Lung (tissue), 12 donors: ENCODE results near the gene PLXDC1. TPM values are rescaled to one million over a fixed set of nuclear protein-coding genes. Genes with fewer than 3 reads are reported as not detected.

Experiments
- ATAC-seq: fragments of 200-7000 bp; cut with Tn5 transposase; one replicate; pipeline ENCODE4 v1.9.1; 2020; ENCODE audit warnings: moderate number of reproducible peaks; ENCODE audit not compliant: insufficient read depth, low FRiP score
- DNase-seq, 3 donors: peaks; one replicate each; pipeline ENCODE4 v3.0.0-alpha.2; 2013 to 2017
- H3K27ac ChIP-seq, 2 donors: one replicate each; pipeline ENCODE4 v1.5.1; 2013; ENCODE audit warnings: mild to moderate bottlenecking in 2 of 2, moderate library complexity in 2 of 2, control low read depth in 1 of 2, inconsistent platforms in 1 of 2, low read depth in 1 of 2, low read length in 1 of 2
- H3K27me3 ChIP-seq, 3 donors: one replicate each; pipeline ENCODE4 v1.5.1; 2013; ENCODE audit warnings: low read length in 2 of 3; ENCODE audit not compliant: control insufficient read depth in 3 of 3, insufficient read depth in 3 of 3
- H3K36me3 ChIP-seq, 4 donors: one replicate each; pipeline ENCODE4 v1.5.1; 2013; ENCODE audit warnings: low read length in 4 of 4, mild to moderate bottlenecking in 1 of 4, moderate library complexity in 1 of 4; ENCODE audit not compliant: control insufficient read depth in 4 of 4, insufficient read depth in 4 of 4
- H3K4me1 ChIP-seq, 5 donors: one replicate each; pipeline ENCODE4 v1.5.1; 2013; ENCODE audit warnings: low read length in 5 of 5, mild to moderate bottlenecking in 2 of 5, moderate library complexity in 1 of 5; ENCODE audit not compliant: control insufficient read depth in 5 of 5, insufficient read depth in 5 of 5
- H3K4me3 ChIP-seq: one replicate; pipeline ENCODE4 v1.5.1; 2013; ENCODE audit warnings: mild to moderate bottlenecking, control low read depth, moderate library complexity
- H3K9ac ChIP-seq, 2 donors: one replicate each; pipeline ENCODE4 v1.5.1; 2013; ENCODE audit warnings: low read length in 2 of 2, control low read depth in 1 of 2; ENCODE audit not compliant: insufficient read depth in 1 of 2
- H3K9me3 ChIP-seq, 4 donors: one replicate each; pipeline ENCODE4 v1.5.1; 2013; ENCODE audit warnings: low read length in 3 of 4, mild to moderate bottlenecking in 1 of 4, moderate library complexity in 1 of 4; ENCODE audit not compliant: control insufficient read depth in 4 of 4, insufficient read depth in 3 of 4
- CTCF ChIP-seq: IDR thresholded peaks from 2 replicates; pipeline ENCODE4 v1.5.1; 2012; ENCODE audit warnings: mild to moderate bottlenecking; ENCODE audit errors: control extremely low read depth, extremely low read depth
- WGBS, 2 donors: extraction: QIAGEN DNeasy Blood & Tissue Kit; methylation state at CpG; one replicate each; pipeline ENCODE4 v1.1.7; 2013; 5-methylcytosine and 5-hydroxymethylcytosine counted together
- polyA plus RNA-seq, 2 donors: library from polyadenylated mRNA; stranded (reverse); fragments of 200-250 nt; gene quantifications; one replicate each; pipeline ENCODE4 v1.2.1, GENCODE V29; 2013
- total RNA-seq, 2 donors: library from RNA; depleted of rRNA in 1 of 2; stranded (reverse); fragments of >200 nt in 1 of 2; gene quantifications; one replicate each; pipeline ENCODE4 v1.2.1, GENCODE V29; 2014 to 2021
- donor health status: control.
- donor health status: control.
- donor health status: Bipolar disorder and iron deficiency.
- donor health status: healthy.
- donor health status: DM: yes; HTN: yes; CAD: no.

The PLXDC1 gene
- total and polyA plus RNA-seq, 4 donors: 1.7 to 7.3 (median 5.4) TPM

- 0% methylated on average over 16 of the region's 16 CpGs for WGBS, 2 donors
Observed at GRCh38 chr17:39153599-39154051, 2.2 kb upstream of the PLXDC1 start.

DNA sequence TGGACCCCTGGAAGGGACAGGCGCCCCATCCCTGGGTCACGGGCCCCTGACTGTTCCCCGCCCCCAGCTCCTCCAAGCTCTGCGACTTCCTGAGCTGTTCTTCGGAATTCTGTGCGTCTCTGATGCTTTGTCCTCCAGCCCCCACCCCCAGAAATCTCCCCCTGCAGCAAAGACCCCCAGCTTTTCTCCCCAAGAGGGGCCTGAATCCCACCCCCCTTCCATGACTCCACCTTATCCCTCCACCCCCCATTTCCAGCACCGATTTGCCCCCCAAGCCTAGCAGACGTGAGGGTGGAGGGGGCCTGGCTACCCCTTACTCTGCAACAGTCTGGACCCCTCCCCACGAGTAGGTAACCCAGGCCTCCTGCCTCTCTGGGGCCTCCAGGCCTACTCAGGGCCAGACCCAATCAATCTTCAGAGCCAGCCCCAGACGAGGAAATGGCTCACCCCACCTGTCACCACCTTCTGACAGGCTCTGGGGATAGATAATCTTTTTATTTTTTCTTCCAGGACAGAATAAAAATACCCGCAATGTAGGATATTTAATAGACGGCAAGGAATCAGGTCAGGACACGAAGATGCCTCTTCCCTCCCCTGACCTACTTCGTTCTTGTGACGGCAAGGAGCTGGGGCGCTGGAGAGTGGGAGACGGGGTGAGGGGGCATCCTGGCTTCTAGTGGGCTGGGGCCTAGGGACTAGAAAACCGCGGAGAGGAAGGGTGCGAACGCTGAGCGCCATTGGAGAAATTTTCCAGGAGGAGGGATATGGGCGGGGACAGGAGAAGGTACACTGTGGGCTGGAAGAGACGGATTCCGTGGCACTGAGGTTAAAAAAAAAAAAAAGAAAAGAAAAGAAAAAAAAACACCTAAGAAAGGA lies 744 bp upstream of the PLXDC1 start:
- H3K9me3 ChIP-seq: no peaks in the 10 kb centered on the region
- 11 to 16% methylated on average over 25 of the region's 25 CpGs for WGBS, 2 donors
- ATAC-seq: no peak
- no peak for DNase-seq
- peaks cover 0 to 18% (median 0%) of the 10 kb centered on the region in 5 donors for H3K4me1 ChIP-seq
- no peak overlapping the region for H3K9ac ChIP-seq
- H3K4me3 ChIP-seq: peak overlapping the region; percentile 16
- no peak for TF ChIP-seq CTCF
- no peaks in the 10 kb centered on the region for H3K36me3 ChIP-seq
- peaks cover 0 to 22% (median 8%) of the 10 kb centered on the region in 3 donors for H3K27me3 ChIP-seq
- no peak overlapping the region for H3K27ac ChIP-seq

More at GRCh38 chr17:39153599-39154051, 2.2 kb upstream of the PLXDC1 start:
- peak overlapping the region in 1 of 2 donors; percentile 85 for H3K9ac ChIP-seq
- H3K4me3 ChIP-seq: peak overlapping the region; percentile 43
- no peak for TF ChIP-seq CTCF
- H3K36me3 ChIP-seq: no peaks in the 10 kb centered on the region
- no peaks in the 10 kb centered on the region for H3K9me3 ChIP-seq
- peak; percentile 96 to 97 (median 97) for DNase-seq
- peak; percentile 73 for ATAC-seq
- H3K4me1 ChIP-seq: peaks cover 0 to 18% (median 0%) of the 10 kb centered on the region in 5 donors
- peaks cover 0 to 19% (median 8%) of the 10 kb centered on the region in 3 donors for H3K27me3 ChIP-seq
- H3K27ac ChIP-seq: peak overlapping the region; percentile 71 to 82

- H3K36me3 ChIP-seq: no peaks in the 10 kb centered on the region
- no peak for DNase-seq
- H3K27me3 ChIP-seq: peaks cover 0 to 22% (median 8%) of the 10 kb centered on the region in 3 donors
- no peak for ATAC-seq
- H3K4me1 ChIP-seq: peaks cover 0 to 18% (median 0%) of the 10 kb centered on the region in 5 donors
- H3K9ac ChIP-seq: no peak overlapping the region
- no peak for TF ChIP-seq CTCF
- H3K27ac ChIP-seq: no peak overlapping the region
- no peak overlapping the region for H3K4me3 ChIP-seq
- no peaks in the 10 kb centered on the region for H3K9me3 ChIP-seq
- 19 to 40% methylated on average over 5 of the region's 5 CpGs for WGBS, 2 donors
Observed at GRCh38 chr17:39150795-39151149, 665 bp downstream of the PLXDC1 start.
